GM10266 (cell line): ENCODE data around the gene NDC80.

ENCODE experiments used
- DNase-seq: peaks from one replicate; pipeline ENCODE4 v3.0.0; 2012; ENCODE audit errors: extremely low spot score
- TF ChIP-seq, protein P1 (sequence below): IDR thresholded peaks from 2 replicates; pipeline ENCODE4 v1.5.1; 2012; ENCODE audit warnings: mild to moderate bottlenecking, low read depth; ENCODE audit not compliant: control insufficient read depth, insufficient read depth; ENCODE audit errors: missing control alignments

The NDC80 gene

DNA sequence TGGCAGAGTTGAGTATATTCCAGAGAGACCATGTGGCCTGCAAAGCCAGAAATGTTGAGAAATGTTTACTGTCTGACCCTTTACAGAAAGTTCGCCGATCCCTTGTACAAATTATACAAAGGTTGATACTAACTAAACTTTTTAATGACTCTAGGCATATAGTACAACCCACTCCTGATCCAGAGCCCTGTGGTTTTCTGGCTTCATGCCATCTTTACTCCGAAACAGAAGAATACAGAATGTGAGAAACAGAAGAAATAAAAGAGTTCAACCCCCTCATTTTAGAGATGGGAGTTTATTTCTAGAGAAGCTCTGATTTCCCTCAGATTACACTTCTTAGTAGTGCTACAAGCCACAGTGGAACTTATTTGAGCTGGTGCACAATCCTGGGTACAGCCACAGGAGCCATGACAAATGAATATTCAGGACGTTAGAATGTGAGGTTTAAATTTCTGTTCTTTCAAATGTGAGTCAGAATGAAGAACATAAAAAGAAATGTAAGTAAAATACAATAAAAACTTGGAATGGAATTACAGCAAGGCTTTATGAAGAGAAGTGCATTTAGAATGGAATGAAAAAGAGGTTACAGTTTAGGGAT lies 46.1 kb downstream of the NDC80 start:
- DNase-seq = no peak
- TF ChIP-seq, protein P1, sequence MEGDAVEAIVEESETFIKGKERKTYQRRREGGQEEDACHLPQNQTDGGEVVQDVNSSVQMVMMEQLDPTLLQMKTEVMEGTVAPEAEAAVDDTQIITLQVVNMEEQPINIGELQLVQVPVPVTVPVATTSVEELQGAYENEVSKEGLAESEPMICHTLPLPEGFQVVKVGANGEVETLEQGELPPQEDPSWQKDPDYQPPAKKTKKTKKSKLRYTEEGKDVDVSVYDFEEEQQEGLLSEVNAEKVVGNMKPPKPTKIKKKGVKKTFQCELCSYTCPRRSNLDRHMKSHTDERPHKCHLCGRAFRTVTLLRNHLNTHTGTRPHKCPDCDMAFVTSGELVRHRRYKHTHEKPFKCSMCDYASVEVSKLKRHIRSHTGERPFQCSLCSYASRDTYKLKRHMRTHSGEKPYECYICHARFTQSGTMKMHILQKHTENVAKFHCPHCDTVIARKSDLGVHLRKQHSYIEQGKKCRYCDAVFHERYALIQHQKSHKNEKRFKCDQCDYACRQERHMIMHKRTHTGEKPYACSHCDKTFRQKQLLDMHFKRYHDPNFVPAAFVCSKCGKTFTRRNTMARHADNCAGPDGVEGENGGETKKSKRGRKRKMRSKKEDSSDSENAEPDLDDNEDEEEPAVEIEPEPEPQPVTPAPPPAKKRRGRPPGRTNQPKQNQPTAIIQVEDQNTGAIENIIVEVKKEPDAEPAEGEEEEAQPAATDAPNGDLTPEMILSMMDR = no peak

DNA sequence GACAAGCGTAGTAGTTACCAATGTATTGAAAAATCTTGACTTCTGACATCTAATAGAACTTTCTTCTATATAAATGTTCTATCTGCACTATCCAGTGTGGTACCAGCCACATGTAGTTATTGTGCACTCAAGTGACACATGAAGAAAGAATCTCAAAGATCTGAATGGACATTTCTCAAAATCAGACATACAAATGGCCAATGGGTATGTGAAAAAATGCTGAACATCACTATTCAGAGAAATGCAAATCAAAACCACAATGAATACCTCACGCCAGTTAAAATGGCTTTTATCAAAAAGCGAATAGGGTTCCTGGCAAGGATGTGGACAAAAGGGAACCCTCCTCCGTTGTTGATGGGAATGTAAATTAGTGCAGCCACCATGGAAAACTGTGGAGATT lies 46.7 kb downstream of the NDC80 start:
- TF ChIP-seq, protein P1 = no peak
- DNase-seq = no peak

DNA sequence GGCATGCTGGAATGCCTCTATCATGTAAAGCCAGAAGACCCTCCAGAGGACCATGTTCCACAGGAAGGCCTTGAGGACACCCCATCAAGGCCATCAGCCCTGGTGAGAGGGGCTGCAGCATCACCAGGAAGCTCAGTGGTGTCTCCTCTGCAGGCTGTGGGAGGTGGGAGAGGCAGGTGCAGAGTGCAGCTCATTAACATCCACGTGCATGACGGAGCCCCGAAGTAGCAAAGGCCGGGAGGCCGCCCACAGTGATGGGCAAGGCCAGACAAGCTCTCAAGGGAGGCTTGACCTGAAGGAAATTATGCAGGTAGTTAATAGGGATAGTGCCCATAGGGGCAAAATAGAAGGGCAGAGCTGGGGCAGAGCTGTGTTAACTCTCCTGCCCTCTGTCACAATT lies 53.9 kb downstream of the NDC80 start:
- TF ChIP-seq, protein P1 = no peak
- DNase-seq = no peak

DNA sequence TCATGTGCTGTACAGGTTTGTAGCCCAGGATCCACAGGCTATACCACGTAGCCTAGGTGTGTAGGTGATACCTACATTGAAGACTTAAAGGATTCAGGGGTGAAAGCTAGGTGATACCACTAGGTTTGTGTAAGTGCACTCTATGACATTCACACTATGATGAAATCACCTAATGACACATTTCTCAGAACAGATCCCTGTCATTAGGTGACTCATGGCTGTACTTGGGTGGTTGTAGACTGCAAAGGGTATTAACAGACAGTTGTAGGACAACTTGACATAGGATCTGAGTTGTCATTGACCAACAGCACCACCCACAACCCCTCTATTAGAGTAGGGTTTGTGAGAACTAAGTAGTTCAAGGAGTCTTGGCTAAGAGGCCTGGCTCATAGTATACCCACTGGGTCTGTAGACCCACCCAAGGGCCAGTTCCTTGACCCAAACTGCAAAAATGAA lies 56.5 kb downstream of the NDC80 start:
- DNase-seq = no peak
- TF ChIP-seq, protein P1 = no peak

DNA sequence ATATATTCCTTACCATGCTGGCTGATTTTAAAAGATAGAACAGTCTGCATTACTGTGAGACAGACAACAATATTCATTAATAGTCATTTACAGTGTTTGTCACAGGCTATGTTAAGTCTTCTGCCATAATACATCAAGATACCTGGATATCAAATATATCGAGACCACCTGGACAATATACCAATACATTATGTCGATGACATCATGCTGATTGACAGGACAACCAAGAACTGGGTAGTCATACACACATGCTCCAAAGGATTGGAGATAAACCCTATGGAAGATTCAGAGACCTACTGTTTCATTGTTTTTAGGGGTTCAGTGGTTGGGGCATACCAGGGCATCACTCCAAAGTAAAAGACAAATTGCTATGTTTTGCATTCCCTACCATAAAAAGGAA lies 57.6 kb downstream of the NDC80 start:
- TF ChIP-seq, protein P1 = no peak
- no peak for DNase-seq

DNA sequence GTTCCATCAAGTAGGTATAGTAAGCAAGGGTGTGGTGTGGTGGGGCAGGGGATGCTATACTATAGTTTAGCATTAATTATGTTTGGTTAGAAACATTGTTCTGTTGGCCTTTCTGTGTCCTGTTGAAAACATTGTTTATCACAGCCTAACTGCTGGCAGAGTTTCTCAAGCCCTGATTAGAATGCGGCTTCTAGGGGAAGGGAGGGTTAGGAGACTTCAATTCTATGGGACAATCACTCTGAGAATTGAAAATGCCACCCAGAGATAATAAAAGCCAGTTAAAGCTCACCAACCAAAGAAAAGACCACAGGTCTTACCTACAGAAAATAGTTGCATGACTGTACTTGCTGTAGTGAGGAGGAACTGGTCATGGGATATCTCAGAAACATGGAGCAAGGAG lies 64.2 kb downstream of the NDC80 start:
- TF ChIP-seq, protein P1 = no peak

DNA sequence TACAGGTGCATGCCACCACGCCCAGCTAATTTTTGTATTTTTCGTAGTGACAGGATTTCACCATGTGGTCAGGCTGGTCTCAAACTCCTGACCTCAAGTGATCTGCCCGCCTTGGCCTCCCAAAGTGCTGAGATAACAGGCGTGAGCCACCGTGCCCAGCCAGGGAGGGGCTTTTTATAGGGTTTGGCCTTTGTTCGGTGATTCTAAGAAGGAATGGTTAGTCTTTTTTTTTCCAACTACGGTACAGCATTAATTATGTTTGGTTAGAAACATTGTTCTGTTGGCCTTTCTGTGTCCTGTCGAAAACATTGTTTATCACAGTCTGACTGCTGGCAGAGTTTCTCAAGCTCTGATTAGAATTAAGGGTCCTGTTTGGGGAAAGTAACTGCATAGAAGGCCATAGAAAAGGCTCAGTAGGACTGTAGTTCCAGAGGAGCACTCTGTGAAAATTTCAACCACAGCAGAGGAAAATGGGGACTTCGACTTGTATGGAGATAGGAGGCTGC lies 64.8 kb downstream of the NDC80 start:
- TF ChIP-seq, protein P1 = no peak
- DNase-seq = no peak

More for the DNA sequence above, 64.2 kb downstream of the NDC80 start:
- no peak for DNase-seq
